Activated CD4-positive, alpha-beta T cell treated with anti-CD3 and anti-CD28 coated beads, Interleukin-2, Interleukin-6, amounts not matched to agents 100 ng/mL and 50 ng/mL, durations not matched to agents 16 hours and 8 hours (primary cell): Measurements from ENCODE around the gene AKAP9.
"Not testable (repeated sequence)": the region's sequence is repeated elsewhere in the genome, so short reads cannot be mapped to it uniquely, and the experiment has no call there.

Experiments used
- DNase-seq: peaks from one replicate; pipeline ENCODE4 v3.0.0-alpha.2; 2020

AKAP9 gene

GRCh38 chr7:91940572-91941341 lies at the start of gene AKAP9:
Gene AKAP9, plus strand, starts transcription at chr7:91940862. Its CDS starts 238 bp downstream, at chr7:91941100.
- DNase-seq = peak; percentile 93

GRCh38 chr7:91892099-91892705 lies 48.5 kb upstream of the AKAP9 start:
- DNase-seq = no peak

GRCh38 chr7:91892821-91893340 lies 47.8 kb upstream of the AKAP9 start:
- no peak for DNase-seq

GRCh38 chr7:91893699-91894098 lies 47.0 kb upstream of the AKAP9 start:
- not testable (repeated sequence) for DNase-seq

- DNase-seq = no peak
Measured at GRCh38 chr7:91894781-91895480, 45.7 kb upstream of the AKAP9 start.

GRCh38 chr7:91898240-91898992 lies 42.2 kb upstream of the AKAP9 start:
- DNase-seq = no peak

- DNase-seq = no peak
Measured at GRCh38 chr7:91899563-91899962, 41.1 kb upstream of the AKAP9 start.

GRCh38 chr7:91910171-91910570 lies 30.5 kb upstream of the AKAP9 start:
- no peak for DNase-seq

- DNase-seq = no peak
Measured at GRCh38 chr7:91911121-91911520, 29.5 kb upstream of the AKAP9 start.

GRCh38 chr7:91912494-91912893 lies 28.2 kb upstream of the AKAP9 start:
- no peak for DNase-seq

GRCh38 chr7:91913612-91914011 lies 27.1 kb upstream of the AKAP9 start:
- DNase-seq = no peak

- DNase-seq = no peak
Measured at GRCh38 chr7:91915401-91916050, 25.1 kb upstream of the AKAP9 start.

GRCh38 chr7:91916051-91916440 lies 24.6 kb upstream of the AKAP9 start:
- DNase-seq = no peak

- no peak for DNase-seq
Measured at GRCh38 chr7:91918356-91918755, 22.3 kb upstream of the AKAP9 start.

- DNase-seq = no peak
Measured at GRCh38 chr7:91922857-91923256, 17.8 kb upstream of the AKAP9 start.

- DNase-seq = no peak
Measured at GRCh38 chr7:91927912-91928311, 12.8 kb upstream of the AKAP9 start.

- peak; percentile 23 for DNase-seq
Measured at GRCh38 chr7:91929463-91929862, 11.2 kb upstream of the AKAP9 start.

- DNase-seq = peak; percentile 42
Measured at GRCh38 chr7:91940171-91940570, 491 bp upstream of the AKAP9 start.

- peak; percentile 56 for DNase-seq
Measured at GRCh38 chr7:91941450-91941849, 788 bp downstream of the AKAP9 start.

GRCh38 chr7:91942312-91942711 lies 1.6 kb downstream of the AKAP9 start:
- no peak for DNase-seq

- not testable (repeated sequence) for DNase-seq
Measured at GRCh38 chr7:91944970-91945369, 4.3 kb downstream of the AKAP9 start.

- DNase-seq = no peak
Measured at GRCh38 chr7:91945476-91945875, 4.8 kb downstream of the AKAP9 start.
